Liver (tissue), 3 donors: ENCODE results near the gene RABL6.

ENCODE experiments used
- FOXA1 ChIP-seq: IDR thresholded peaks from 2 replicates; pipeline ENCODE4 v1.6.1; 2016; ENCODE audit warnings: antibody characterized with exemption
- GABPA ChIP-seq, 2 donors: IDR thresholded peaks in 1 of 2; conservative IDR thresholded peaks in 1 of 2; 2 replicates each; pipeline ENCODE4 v1.6.1; 2016; ENCODE audit warnings: antibody characterized with exemption in 2 of 2, mild to moderate bottlenecking in 1 of 2, moderate library complexity in 1 of 2
- JUND ChIP-seq, 2 donors: IDR thresholded peaks; 2 replicates each; pipeline ENCODE4 v1.6.1; 2016; ENCODE audit warnings: antibody characterized with exemption in 2 of 2
- RAD21 ChIP-seq, 2 donors: IDR thresholded peaks; 2 replicates each; pipeline ENCODE4 v1.6.1; 2016; ENCODE audit warnings: antibody characterized with exemption in 2 of 2, mild to moderate bottlenecking in 2 of 2
- RXRA ChIP-seq, 2 donors: IDR thresholded peaks; 2 replicates each; pipeline ENCODE4 v1.6.1; 2017 to 2018; ENCODE audit warnings: antibody characterized with exemption in 2 of 2, mild to moderate bottlenecking in 1 of 2
- SP1 ChIP-seq: IDR thresholded peaks from 2 replicates; pipeline ENCODE4 v1.6.1; 2018; ENCODE audit warnings: antibody characterized with exemption, mild to moderate bottlenecking
- TAF1 ChIP-seq: conservative IDR thresholded peaks from 2 replicates; pipeline ENCODE4 v1.6.1; 2016; ENCODE audit warnings: antibody characterized with exemption, mild to moderate bottlenecking
- TF ChIP-seq, protein P1 (sequence below): fragments of 150-350 bp; IDR thresholded peaks from 2 replicates; pipeline ENCODE4 v1.5.1; 2017; ENCODE audit warnings: improper control_type of control experiment, low read depth, low read length; ENCODE audit not compliant: missing input control
- TF ChIP-seq, protein P2 (sequence below): IDR thresholded peaks from 2 replicates; pipeline ENCODE4 v1.6.1; 2016; ENCODE audit warnings: antibody characterized with exemption
- TF ChIP-seq, protein P3 (sequence below): IDR thresholded peaks from 2 replicates; pipeline ENCODE4 v1.6.1; 2016; ENCODE audit warnings: antibody characterized with exemption, mild to moderate bottlenecking
- TF ChIP-seq, protein P4 (sequence below): IDR thresholded peaks from 2 replicates; pipeline ENCODE4 v1.6.1; 2016; ENCODE audit warnings: antibody characterized with exemption
- donor health status: healthy.
- donor health status: healthy.

DNA sequence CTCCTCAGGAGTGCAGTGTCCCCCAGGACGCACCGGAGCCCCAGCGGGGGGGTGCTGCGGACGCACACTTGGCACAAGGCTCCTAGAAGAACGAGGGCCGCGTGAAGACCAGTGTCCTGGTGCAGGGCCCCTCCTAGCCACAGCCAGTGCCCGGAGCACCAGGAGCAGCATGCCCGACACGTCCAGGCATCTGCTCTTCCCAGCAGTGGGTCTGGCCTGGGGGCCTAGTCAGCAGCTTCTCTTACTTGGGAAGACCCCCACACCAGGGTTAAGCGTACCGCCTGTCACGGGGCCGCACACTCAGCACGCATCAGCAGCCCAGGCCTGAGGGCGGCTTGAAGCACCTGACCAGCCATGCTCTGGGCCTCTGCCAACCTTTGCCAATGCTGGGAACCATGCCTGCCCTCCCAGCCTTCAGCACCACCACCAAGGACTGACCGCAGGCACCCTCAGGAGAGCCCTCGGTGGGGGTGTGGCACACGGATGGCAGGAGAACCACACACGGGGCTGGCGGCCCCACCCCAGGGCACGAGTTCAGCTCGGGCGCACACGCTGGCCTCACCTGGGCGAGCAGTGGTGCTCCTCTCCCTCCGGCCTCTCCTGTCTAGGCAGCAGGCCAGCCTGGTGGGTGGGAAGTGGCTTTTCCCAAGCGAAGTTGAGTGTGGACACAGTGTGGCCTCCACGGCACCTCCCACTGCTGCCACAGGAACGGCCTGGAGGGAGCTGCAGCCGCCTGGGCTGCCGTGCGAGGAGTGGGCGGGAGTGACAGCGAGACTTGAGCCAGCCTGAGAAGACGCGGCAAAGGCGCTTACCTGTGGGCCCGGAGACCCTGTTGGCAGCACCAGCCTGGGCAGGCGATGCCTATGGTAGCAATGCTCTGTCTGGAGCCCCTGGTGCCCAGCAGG lies 22.5 kb downstream of the RABL6 start:
- TF ChIP-seq, protein P1, sequence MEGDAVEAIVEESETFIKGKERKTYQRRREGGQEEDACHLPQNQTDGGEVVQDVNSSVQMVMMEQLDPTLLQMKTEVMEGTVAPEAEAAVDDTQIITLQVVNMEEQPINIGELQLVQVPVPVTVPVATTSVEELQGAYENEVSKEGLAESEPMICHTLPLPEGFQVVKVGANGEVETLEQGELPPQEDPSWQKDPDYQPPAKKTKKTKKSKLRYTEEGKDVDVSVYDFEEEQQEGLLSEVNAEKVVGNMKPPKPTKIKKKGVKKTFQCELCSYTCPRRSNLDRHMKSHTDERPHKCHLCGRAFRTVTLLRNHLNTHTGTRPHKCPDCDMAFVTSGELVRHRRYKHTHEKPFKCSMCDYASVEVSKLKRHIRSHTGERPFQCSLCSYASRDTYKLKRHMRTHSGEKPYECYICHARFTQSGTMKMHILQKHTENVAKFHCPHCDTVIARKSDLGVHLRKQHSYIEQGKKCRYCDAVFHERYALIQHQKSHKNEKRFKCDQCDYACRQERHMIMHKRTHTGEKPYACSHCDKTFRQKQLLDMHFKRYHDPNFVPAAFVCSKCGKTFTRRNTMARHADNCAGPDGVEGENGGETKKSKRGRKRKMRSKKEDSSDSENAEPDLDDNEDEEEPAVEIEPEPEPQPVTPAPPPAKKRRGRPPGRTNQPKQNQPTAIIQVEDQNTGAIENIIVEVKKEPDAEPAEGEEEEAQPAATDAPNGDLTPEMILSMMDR = no peak
- no peak for TF ChIP-seq JUND (IDR thresholded peaks at IDR 0.05)
- no peak for TF ChIP-seq SP1
- TF ChIP-seq TAF1 = no peak
- no peak for TF ChIP-seq RAD21 (IDR thresholded peaks at IDR 0.05)
- TF ChIP-seq, protein P2, sequence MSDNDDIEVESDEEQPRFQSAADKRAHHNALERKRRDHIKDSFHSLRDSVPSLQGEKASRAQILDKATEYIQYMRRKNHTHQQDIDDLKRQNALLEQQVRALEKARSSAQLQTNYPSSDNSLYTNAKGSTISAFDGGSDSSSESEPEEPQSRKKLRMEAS = no peak
- TF ChIP-seq FOXA1 = no peak
- TF ChIP-seq, protein P3, sequence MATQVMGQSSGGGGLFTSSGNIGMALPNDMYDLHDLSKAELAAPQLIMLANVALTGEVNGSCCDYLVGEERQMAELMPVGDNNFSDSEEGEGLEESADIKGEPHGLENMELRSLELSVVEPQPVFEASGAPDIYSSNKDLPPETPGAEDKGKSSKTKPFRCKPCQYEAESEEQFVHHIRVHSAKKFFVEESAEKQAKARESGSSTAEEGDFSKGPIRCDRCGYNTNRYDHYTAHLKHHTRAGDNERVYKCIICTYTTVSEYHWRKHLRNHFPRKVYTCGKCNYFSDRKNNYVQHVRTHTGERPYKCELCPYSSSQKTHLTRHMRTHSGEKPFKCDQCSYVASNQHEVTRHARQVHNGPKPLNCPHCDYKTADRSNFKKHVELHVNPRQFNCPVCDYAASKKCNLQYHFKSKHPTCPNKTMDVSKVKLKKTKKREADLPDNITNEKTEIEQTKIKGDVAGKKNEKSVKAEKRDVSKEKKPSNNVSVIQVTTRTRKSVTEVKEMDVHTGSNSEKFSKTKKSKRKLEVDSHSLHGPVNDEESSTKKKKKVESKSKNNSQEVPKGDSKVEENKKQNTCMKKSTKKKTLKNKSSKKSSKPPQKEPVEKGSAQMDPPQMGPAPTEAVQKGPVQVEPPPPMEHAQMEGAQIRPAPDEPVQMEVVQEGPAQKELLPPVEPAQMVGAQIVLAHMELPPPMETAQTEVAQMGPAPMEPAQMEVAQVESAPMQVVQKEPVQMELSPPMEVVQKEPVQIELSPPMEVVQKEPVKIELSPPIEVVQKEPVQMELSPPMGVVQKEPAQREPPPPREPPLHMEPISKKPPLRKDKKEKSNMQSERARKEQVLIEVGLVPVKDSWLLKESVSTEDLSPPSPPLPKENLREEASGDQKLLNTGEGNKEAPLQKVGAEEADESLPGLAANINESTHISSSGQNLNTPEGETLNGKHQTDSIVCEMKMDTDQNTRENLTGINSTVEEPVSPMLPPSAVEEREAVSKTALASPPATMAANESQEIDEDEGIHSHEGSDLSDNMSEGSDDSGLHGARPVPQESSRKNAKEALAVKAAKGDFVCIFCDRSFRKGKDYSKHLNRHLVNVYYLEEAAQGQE = no peak
- no peak for TF ChIP-seq RXRA (IDR thresholded peaks at IDR 0.05)
- TF ChIP-seq, protein P4, sequence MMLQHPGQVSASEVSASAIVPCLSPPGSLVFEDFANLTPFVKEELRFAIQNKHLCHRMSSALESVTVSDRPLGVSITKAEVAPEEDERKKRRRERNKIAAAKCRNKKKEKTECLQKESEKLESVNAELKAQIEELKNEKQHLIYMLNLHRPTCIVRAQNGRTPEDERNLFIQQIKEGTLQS = no peak
- TF ChIP-seq GABPA (IDR thresholded peaks at IDR 0.05 in 1 of 2, conservative IDR thresholded peaks at IDR 0.05 in 1 of 2) = no peak
